Measurements from ENCODE around the gene SPECC1. TPM values are rescaled to one million over a fixed set of nuclear protein-coding genes. Genes with fewer than 3 reads are reported as not detected.

Gene SPECC1
- total and polyA plus RNA-seq, 2 of the 4 experiments (the other 2 are of a cell fraction), result 16.9 to 26.2 TPM

DNA sequence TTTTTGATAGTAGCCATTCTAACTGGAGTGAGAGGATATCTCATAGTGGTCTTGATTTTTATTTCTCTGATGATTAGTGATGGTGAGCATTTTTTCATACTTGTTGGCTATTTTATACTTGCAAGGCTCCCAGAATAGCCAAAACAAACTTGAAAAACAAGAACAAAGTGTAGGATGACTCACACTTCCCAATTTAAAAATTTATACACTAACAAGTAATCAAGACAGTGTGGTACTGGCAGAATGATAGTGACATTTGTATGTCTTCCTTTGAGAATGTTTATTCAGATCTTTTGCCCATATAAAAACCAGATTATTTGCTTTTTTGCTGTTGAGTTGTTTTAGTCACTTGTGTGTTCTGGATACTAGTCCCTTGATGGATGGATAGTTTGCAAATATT lies 17.8 kb downstream of the SPECC1 start:
- DNase-seq, result no peak
- Histone ChIP-seq H4K20me1 (ENCODE audit: insufficient read depth, low read length) (no peaks in the 10 kb centered on the region), H3K56ac (ENCODE audit: extremely low read depth, insufficient read depth, low read length) (no peak overlapping the region), H3K14ac (replicated peaks; ENCODE audit: low read depth, low read length) (no peak overlapping the region), H3K27ac (ENCODE audit: insufficient read depth, low read length) (no peak overlapping the region), H2BK120ac (ENCODE audit: low read depth, low read length) (no peak overlapping the region), H4K91ac (ENCODE audit: insufficient read depth, low read depth, low read length) (no peak overlapping the region), H3K23ac (ENCODE audit: low read depth, low read length) (no peak overlapping the region), H3K18ac (ENCODE audit: low read depth, low read length) (no peak overlapping the region), H3K27me3 (ENCODE audit: control insufficient read depth, insufficient read depth, low read length) (peaks cover 15% of the 10 kb centered on the region), H2AK5ac (ENCODE audit: low read depth, low read length) (no peak overlapping the region), H3K4me1 (ENCODE audit: control insufficient read depth, insufficient read depth, low read length) (no peaks in the 10 kb centered on the region), H2BK20ac (ENCODE audit: low read depth, low read length) (no peak overlapping the region), H2AK9ac (replicated peaks; ENCODE audit: low read depth, low read length, poor library complexity) (no peak overlapping the region), H2BK15ac (ENCODE audit: low read depth, low read length) (no peak overlapping the region), H3K9me1 (ENCODE audit: insufficient read depth, low read length) (no peaks in the 10 kb centered on the region), H3K79me1 (ENCODE audit: low read depth in 1 of 2, low read length in 2 of 2) (no peaks in the 10 kb centered on the region), H2BK5ac (ENCODE audit: low read depth, low read length, poor library complexity, severe bottlenecking) (no peak overlapping the region), H4K5ac (ENCODE audit: low read depth, low read length) (no peak overlapping the region), H2AFZ (replicated peaks; ENCODE audit: low read length, poor library complexity) (no peak overlapping the region), H3K4ac (ENCODE audit: low read depth, low read length) (no peak overlapping the region), H4K8ac (ENCODE audit: low read depth in 2 of 2, low read length in 2 of 2) (no peak overlapping the region), H3K4me2 (ENCODE audit: low read depth, low read length) (no peak overlapping the region), H3K9ac (ENCODE audit: low read depth, low read length) (no peak overlapping the region), H3K4me3 (ENCODE audit: insufficient read depth, low read depth, low read length) (no peak overlapping the region), H3K36me3 (ENCODE audit: control insufficient read depth, insufficient read depth, low read length) (no peaks in the 10 kb centered on the region), H3K9me3 (ENCODE audit: control insufficient read depth, insufficient read depth, low read length) (no peaks in the 10 kb centered on the region)
- in situ Hi-C loops (cut with MboI; ENCODE audit: low sequenced_read_pairs), result no loop called here
- TF ChIP-seq, protein P1, sequence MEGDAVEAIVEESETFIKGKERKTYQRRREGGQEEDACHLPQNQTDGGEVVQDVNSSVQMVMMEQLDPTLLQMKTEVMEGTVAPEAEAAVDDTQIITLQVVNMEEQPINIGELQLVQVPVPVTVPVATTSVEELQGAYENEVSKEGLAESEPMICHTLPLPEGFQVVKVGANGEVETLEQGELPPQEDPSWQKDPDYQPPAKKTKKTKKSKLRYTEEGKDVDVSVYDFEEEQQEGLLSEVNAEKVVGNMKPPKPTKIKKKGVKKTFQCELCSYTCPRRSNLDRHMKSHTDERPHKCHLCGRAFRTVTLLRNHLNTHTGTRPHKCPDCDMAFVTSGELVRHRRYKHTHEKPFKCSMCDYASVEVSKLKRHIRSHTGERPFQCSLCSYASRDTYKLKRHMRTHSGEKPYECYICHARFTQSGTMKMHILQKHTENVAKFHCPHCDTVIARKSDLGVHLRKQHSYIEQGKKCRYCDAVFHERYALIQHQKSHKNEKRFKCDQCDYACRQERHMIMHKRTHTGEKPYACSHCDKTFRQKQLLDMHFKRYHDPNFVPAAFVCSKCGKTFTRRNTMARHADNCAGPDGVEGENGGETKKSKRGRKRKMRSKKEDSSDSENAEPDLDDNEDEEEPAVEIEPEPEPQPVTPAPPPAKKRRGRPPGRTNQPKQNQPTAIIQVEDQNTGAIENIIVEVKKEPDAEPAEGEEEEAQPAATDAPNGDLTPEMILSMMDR (conservative IDR thresholded peaks at IDR 0.05; ENCODE audit: low read depth, low read length), result no peak
- TF ChIP-seq RFX5 (IDR thresholded peaks at IDR 0.05; ENCODE audit: low read depth, low read length) (no peak), SMC3 (IDR thresholded peaks at IDR 0.05; ENCODE audit: low read depth, low read length) (no peak), RCOR1 (IDR thresholded peaks at IDR 0.05; ENCODE audit: insufficient replicate concordance, low read length) (no peak), MAFK (IDR thresholded peaks at IDR 0.05; ENCODE audit: low read depth, low read length) (no peak), POLR2A (IDR thresholded peaks at IDR 0.05; ENCODE audit: low read depth, low read length) (no peak), CEBPB (IDR thresholded peaks at IDR 0.05; ENCODE audit: low read depth, low read length) (no peak), RAD21 (IDR thresholded peaks at IDR 0.05; ENCODE audit: low read length) (no peak)
- TF ChIP-seq, protein P2, sequence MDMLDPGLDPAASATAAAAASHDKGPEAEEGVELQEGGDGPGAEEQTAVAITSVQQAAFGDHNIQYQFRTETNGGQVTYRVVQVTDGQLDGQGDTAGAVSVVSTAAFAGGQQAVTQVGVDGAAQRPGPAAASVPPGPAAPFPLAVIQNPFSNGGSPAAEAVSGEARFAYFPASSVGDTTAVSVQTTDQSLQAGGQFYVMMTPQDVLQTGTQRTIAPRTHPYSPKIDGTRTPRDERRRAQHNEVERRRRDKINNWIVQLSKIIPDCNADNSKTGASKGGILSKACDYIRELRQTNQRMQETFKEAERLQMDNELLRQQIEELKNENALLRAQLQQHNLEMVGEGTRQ (IDR thresholded peaks at IDR 0.05; ENCODE audit: low read depth, low read length), result no peak
- TF ChIP-seq, protein P3, sequence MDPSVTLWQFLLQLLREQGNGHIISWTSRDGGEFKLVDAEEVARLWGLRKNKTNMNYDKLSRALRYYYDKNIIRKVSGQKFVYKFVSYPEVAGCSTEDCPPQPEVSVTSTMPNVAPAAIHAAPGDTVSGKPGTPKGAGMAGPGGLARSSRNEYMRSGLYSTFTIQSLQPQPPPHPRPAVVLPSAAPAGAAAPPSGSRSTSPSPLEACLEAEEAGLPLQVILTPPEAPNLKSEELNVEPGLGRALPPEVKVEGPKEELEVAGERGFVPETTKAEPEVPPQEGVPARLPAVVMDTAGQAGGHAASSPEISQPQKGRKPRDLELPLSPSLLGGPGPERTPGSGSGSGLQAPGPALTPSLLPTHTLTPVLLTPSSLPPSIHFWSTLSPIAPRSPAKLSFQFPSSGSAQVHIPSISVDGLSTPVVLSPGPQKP (IDR thresholded peaks at IDR 0.05; ENCODE audit: borderline replicate concordance, low read depth, low read length), result no peak
- POLR2A ChIA-PET (ENCODE audit: unreplicated experiment), result no interaction called here
- dilution Hi-C loops (cut with HindIII; ENCODE audit: low sequenced_read_pairs, unreplicated experiment), result no loop called here
- intact Hi-C loops (cut with micrococcal nuclease), result no loop called here
- CTCF ChIA-PET, result interaction anchor here (1.6 kb wide), 1 partner anchor 17 kb away, joined by 3 read pairs; no protein-coding TSS in a partner anchor
- ATAC-seq (ENCODE audit: low read depth), result no peak
- no TSS peak for BruUV-seq (replicated peaks)

Measured in IMR-90 (cell line).